H1 (cell line): ENCODE results near the gene NFKBIZ. TPM values are rescaled to one million over a fixed set of nuclear protein-coding genes. Genes with fewer than 3 reads are reported as not detected.

ENCODE experiments used
- RBBP5 ChIP-seq: IDR thresholded peaks from 2 replicates; pipeline ENCODE4 v1.7.1; 2012; ENCODE audit warnings: low read depth, mild to moderate bottlenecking, inconsistent platforms, low read length, moderate library complexity, borderline replicate concordance
- SIX5 ChIP-seq: IDR thresholded peaks from 2 replicates; pipeline ENCODE4 v1.6.1; 2011; ENCODE audit warnings: mild to moderate bottlenecking, low read depth, low read length
- YY1 ChIP-seq: IDR thresholded peaks from 2 replicates; pipeline ENCODE4 v1.6.1; 2011; ENCODE audit warnings: low read depth, mild to moderate bottlenecking, low read length
- polyA plus RNA-seq, 7 experiments: library from polyadenylated mRNA; depleted of rRNA in 3 of 7; stranded (reverse) in 5 of 7; unstranded in 2 of 7; fragments of >200 nt in 5 of 7; fragments of 200-250 nt in 2 of 7; gene quantifications; 1 replicate in 5 of 7; 2 replicates in 1 of 7; 4 replicates in 1 of 7; pipeline versions ENCODE4 v1.2.1 to v1.2.3, GENCODE V29; 2011 to 2013; ENCODE audit warnings: missing spikeins in 2 of 7, mixed read lengths in 2 of 7
- total RNA-seq: library from RNA; stranded (reverse); fragmentation: NEBNext Ultra II Directional; extraction: Animal tissue kit (Norgen Biotek cat#: 25700); gene quantifications from 2 replicates; pipeline ENCODE4 v1.2.1, GENCODE V29; 2021

The NFKBIZ gene
- total and polyA plus RNA-seq, 2 of the 8 experiments (the other 6 are each of a cell fraction or from before 2014, with no cell fraction given) = 7.2 to 24.5 TPM

DNA sequence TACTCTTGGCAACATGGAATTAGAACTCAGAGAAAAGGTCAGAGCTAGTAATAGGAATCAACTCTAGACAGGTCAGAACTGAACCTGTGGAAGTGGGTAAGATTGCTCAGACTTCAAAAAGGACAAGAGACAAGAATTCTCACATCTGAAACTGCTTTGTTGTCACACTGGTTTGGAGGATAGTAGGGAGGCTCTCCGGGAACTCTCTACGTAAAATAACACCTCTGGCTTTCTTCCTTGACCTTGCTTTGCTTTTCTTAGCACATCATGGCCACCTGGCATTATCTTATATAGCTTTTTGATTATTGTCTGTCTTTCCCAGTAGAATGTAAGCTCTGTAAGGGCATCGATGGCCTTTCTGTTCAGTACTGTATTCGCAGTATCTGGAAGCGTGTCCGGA lies 13.2 kb upstream of the NFKBIZ start (continued):
- no peak for TF ChIP-seq RBBP5
- no peak for TF ChIP-seq YY1
- TF ChIP-seq SIX5 = no peak
